WTC11 (cell line): ENCODE measurements around the gene FER1L5. TPM values are rescaled to one million over a fixed set of nuclear protein-coding genes. Genes with fewer than 3 reads are reported as not detected.

Experiments
- ATAC-seq: fragments of 200-7000 bp; cut with Tn5 transposase; 2 replicates; pipeline ENCODE4 v1.10.0; 2021; ENCODE audit warnings: mild to moderate bottlenecking, moderate library complexity
- CTCF ChIA-PET: fragments of 300-600 bp; sonication (Branson Sonifier 250); formaldehyde crosslinking; loops from one replicate; lab custom pipeline; 2021; ENCODE audit warnings: antibody characterized with exemption; lab: Charles Lee
- POLR2A ChIA-PET: fragments of 350-600 bp; sonication (Branson Sonifier 250); formaldehyde crosslinking; loops from one replicate; lab custom pipeline; 2021; ENCODE audit warnings: antibody characterized with exemption; lab: Charles Lee
- DNase-seq: peaks from one replicate; pipeline ENCODE4 v3.0.0; 2021; ENCODE audit warnings: low spot score
- H3K27ac Mint-ChIP-seq: 2 replicates; pipeline ENCODE4 v1.8.0; 2021; ENCODE audit warnings: mixed read lengths
- H3K27me3 Mint-ChIP-seq: 2 replicates; pipeline ENCODE4 v1.8.0; 2021; ENCODE audit warnings: low read depth, mild to moderate bottlenecking, moderate library complexity, mixed read lengths
- H3K36me3 Mint-ChIP-seq: 2 replicates; pipeline ENCODE4 v1.8.0; 2021; ENCODE audit warnings: mixed read lengths
- H3K4me1 Mint-ChIP-seq: 2 replicates; pipeline ENCODE4 v1.8.0; 2022; ENCODE audit warnings: mixed read lengths
- H3K4me3 Mint-ChIP-seq: 2 replicates; pipeline ENCODE4 v1.8.0; 2021; ENCODE audit warnings: mild to moderate bottlenecking, moderate library complexity, mixed read lengths
- H3K9me3 Mint-ChIP-seq: 2 replicates; pipeline ENCODE4 v1.8.0; 2021; ENCODE audit warnings: mixed read lengths
- AR ChIP-seq: fragments of 250-450 bp; sonication (Bioruptor Pico); IDR thresholded peaks from 2 replicates; pipeline ENCODE4 v1.9.0; 2021; ENCODE audit warnings: mild to moderate bottlenecking
- ATF2 ChIP-seq: sonication (generic); formaldehyde crosslinking; IDR thresholded peaks from 2 replicates; pipeline ENCODE4 v1.8.1; 2022; ENCODE audit warnings: low read depth, missing genetic modification reagents, borderline replicate concordance
- ATF3 ChIP-seq: sonication (generic); formaldehyde crosslinking; conservative IDR thresholded peaks from 2 replicates; pipeline ENCODE4 v1.8.1; 2022; ENCODE audit warnings: mild to moderate bottlenecking, missing genetic modification reagents
- CREB1 ChIP-seq: sonication (generic); formaldehyde crosslinking; IDR thresholded peaks from 2 replicates; pipeline ENCODE4 v1.8.0; 2023; ENCODE audit warnings: mild to moderate bottlenecking, missing genetic modification reagents
- E2F1 ChIP-seq: sonication (generic); formaldehyde crosslinking; IDR thresholded peaks from 2 replicates; pipeline ENCODE4 v1.8.0; 2022; ENCODE audit warnings: mild to moderate bottlenecking, missing genetic modification reagents
- E2F5 ChIP-seq: sonication (generic); formaldehyde crosslinking; IDR thresholded peaks from 2 replicates; pipeline ENCODE4 v1.8.1; 2022; ENCODE audit warnings: mild to moderate bottlenecking, moderate library complexity, missing genetic modification reagents
- FOXK1 ChIP-seq: sonication (generic); formaldehyde crosslinking; IDR thresholded peaks from 2 replicates; pipeline ENCODE4 v1.8.0; 2022; ENCODE audit warnings: mild to moderate bottlenecking, moderate library complexity, missing genetic modification reagents
- GTF2I ChIP-seq: fragments of 250-450 bp; sonication (Bioruptor Pico); conservative IDR thresholded peaks from 2 replicates; pipeline ENCODE4 v1.4.0; 2021; ENCODE audit warnings: mild to moderate bottlenecking
- JUN ChIP-seq: sonication (generic); formaldehyde crosslinking; IDR thresholded peaks from 2 replicates; pipeline ENCODE4 v1.8.0; 2023; ENCODE audit warnings: mild to moderate bottlenecking, missing genetic modification reagents
- MAX ChIP-seq: sonication (generic); formaldehyde crosslinking; IDR thresholded peaks from 2 replicates; pipeline ENCODE4 v1.8.0; 2022; ENCODE audit warnings: mild to moderate bottlenecking, missing genetic modification reagents
- MYBL2 ChIP-seq: sonication (generic); formaldehyde crosslinking; IDR thresholded peaks from 2 replicates; pipeline ENCODE4 v1.8.1; 2023; ENCODE audit warnings: mild to moderate bottlenecking, moderate library complexity, missing genetic modification reagents
- NFYB ChIP-seq: sonication (generic); formaldehyde crosslinking; conservative IDR thresholded peaks from 2 replicates; pipeline ENCODE4 v1.8.0; 2022; ENCODE audit warnings: low read depth, missing genetic modification reagents
- RELA ChIP-seq: sonication (generic); formaldehyde crosslinking; IDR thresholded peaks from 2 replicates; pipeline ENCODE4 v1.8.1; 2022; ENCODE audit warnings: missing genetic modification reagents, mild to moderate bottlenecking, borderline replicate concordance
- SMAD3 ChIP-seq: sonication (generic); formaldehyde crosslinking; IDR thresholded peaks from 2 replicates; pipeline ENCODE4 v1.8.0; 2022; ENCODE audit warnings: missing genetic modification reagents, mild to moderate bottlenecking, borderline replicate concordance
- SOX15 ChIP-seq: fragments of 250-450 bp; sonication (Bioruptor Pico); IDR thresholded peaks from 2 replicates; pipeline ENCODE4 v1.9.0; 2021; ENCODE audit warnings: mild to moderate bottlenecking
- TEAD4 ChIP-seq: sonication (generic); formaldehyde crosslinking; IDR thresholded peaks from 2 replicates; pipeline ENCODE4 v1.8.0; 2022; ENCODE audit warnings: mild to moderate bottlenecking, missing genetic modification reagents
- ZBTB43 ChIP-seq: sonication (generic); formaldehyde crosslinking; IDR thresholded peaks from 2 replicates; pipeline ENCODE4 v1.8.1; 2023; ENCODE audit warnings: mild to moderate bottlenecking, missing genetic modification reagents
- ZNF121 ChIP-seq: sonication (generic); formaldehyde crosslinking; IDR thresholded peaks from 2 replicates; pipeline ENCODE4 v1.8.0; 2023; ENCODE audit warnings: missing genetic modification reagents
- ZNF219 ChIP-seq: sonication (generic); formaldehyde crosslinking; IDR thresholded peaks from 2 replicates; pipeline ENCODE4 v1.8.0; 2023; ENCODE audit warnings: missing genetic modification reagents, mild to moderate bottlenecking, borderline replicate concordance
- ZNF317 ChIP-seq: sonication (generic); formaldehyde crosslinking; IDR thresholded peaks from 2 replicates; pipeline ENCODE4 v1.8.1; 2023; ENCODE audit warnings: low read depth, mild to moderate bottlenecking, moderate library complexity, missing genetic modification reagents, borderline replicate concordance
- total RNA-seq: library from RNA; stranded (reverse); gene quantifications from 3 replicates; pipeline ENCODE4 v1.2.3, GENCODE V29; 2021

FER1L5 gene
- total RNA-seq, 1 experiment from 2014 or later = 1.4 TPM

- H3K4me3 Mint-ChIP-seq = no peak overlapping the region
- H3K4me1 Mint-ChIP-seq = peaks cover 5% of the 10 kb centered on the region
- H3K27ac Mint-ChIP-seq = no peak overlapping the region
- no peak for TF ChIP-seq E2F1
- no peak for TF ChIP-seq MAX
- no peak for TF ChIP-seq ZNF219 (CRISPR knock-in tag)
- TF ChIP-seq FOXK1 (CRISPR knock-in tag) = no peak
- TF ChIP-seq AR = no peak
- TF ChIP-seq E2F5 (CRISPR knock-in tag) = no peak
- TF ChIP-seq CREB1 (CRISPR knock-in tag) = no peak
- TF ChIP-seq, all 79 proteins: peak for 0
- Mint-ChIP-seq H3K36me3 (peaks cover 49% of the 10 kb centered on the region), H3K27me3 (no peaks in the 10 kb centered on the region), H3K9me3 (no peaks in the 10 kb centered on the region)
- ChIA-PET POLR2A (no interaction called here), CTCF (no interaction called here)
- DNase-seq (no peak), ATAC-seq (no peak)
Observed at GRCh38 chr2:96631804-96632435, 10.6 kb upstream of the FER1L5 start.

- TF ChIP-seq MYBL2 (CRISPR knock-in tag) (no peak), ZBTB43 (CRISPR knock-in tag) (no peak), NFYB (no peak)
- peaks cover 36% of the 10 kb centered on the region for H3K36me3 Mint-ChIP-seq
- ATAC-seq = no peak
- H3K4me1 Mint-ChIP-seq = peaks cover 11% of the 10 kb centered on the region
- CTCF ChIA-PET = no interaction called here
- H3K27me3 Mint-ChIP-seq = peaks cover under 1% of the 10 kb centered on the region; the same call in 1 of the 2 replicates
- H3K27ac Mint-ChIP-seq = no peak overlapping the region
- no peak overlapping the region for H3K4me3 Mint-ChIP-seq
- POLR2A ChIA-PET = interaction anchor here (0.6 kb wide), 1 partner anchor 140 kb away, joined by 3 read pairs; no protein-coding TSS in a partner anchor
- H3K9me3 Mint-ChIP-seq = no peaks in the 10 kb centered on the region
- no peak for DNase-seq
Observed at GRCh38 chr2:96633641-96634040, 8.9 kb upstream of the FER1L5 start.

- no peaks in the 10 kb centered on the region for H3K9me3 Mint-ChIP-seq
- POLR2A ChIA-PET = no interaction called here
- ATAC-seq = no peak
- no peak for DNase-seq
- peaks cover 9% of the 10 kb centered on the region for H3K27me3 Mint-ChIP-seq
- H3K27ac Mint-ChIP-seq = no peak overlapping the region
- H3K36me3 Mint-ChIP-seq = peaks cover 12% of the 10 kb centered on the region
- peak overlapping the region; percentile 89 for H3K4me3 Mint-ChIP-seq
- peaks cover 15% of the 10 kb centered on the region for H3K4me1 Mint-ChIP-seq
- CTCF ChIA-PET = interaction anchor here (1.3 kb wide), 1 partner anchor 13 kb away, joined by 3 read pairs; no protein-coding TSS in a partner anchor
- TF ChIP-seq ATF3 (CRISPR knock-in tag) = no peak
- no peak for TF ChIP-seq ZNF317 (CRISPR knock-in tag)
- TF ChIP-seq E2F1 = no peak
- no peak for TF ChIP-seq JUN (CRISPR knock-in tag)
- no peak for TF ChIP-seq SMAD3
- TF ChIP-seq MAX = no peak
- no peak for TF ChIP-seq NFYB
- no peak for TF ChIP-seq GTF2I (CRISPR knock-in tag)
- TF ChIP-seq TEAD4 (CRISPR knock-in tag) = no peak
- no peak for TF ChIP-seq ATF2 (CRISPR knock-in tag)
- TF ChIP-seq RELA (CRISPR knock-in tag) = no peak
- TF ChIP-seq ZNF121 (CRISPR knock-in tag) = no peak
- TF ChIP-seq SOX15 (CRISPR knock-in tag) = no peak
Observed at GRCh38 chr2:96636551-96637171, 5.9 kb upstream of the FER1L5 start.
